Esophagus (tissue), 2 donors: ENCODE results near the gene GRIP2. TPM values are rescaled to one million over a fixed set of nuclear protein-coding genes. Genes with fewer than 3 reads are reported as not detected.

Source experiments
- H3K27ac ChIP-seq, 2 donors: one replicate each; pipeline ENCODE4 v1.5.1; 2013; ENCODE audit warnings: low read depth in 2 of 2, mild to moderate bottlenecking in 2 of 2, inconsistent platforms in 1 of 2, low read length in 1 of 2, moderate library complexity in 1 of 2
- H3K27me3 ChIP-seq, 2 donors: one replicate each; pipeline ENCODE4 v1.6.1; 2013; ENCODE audit warnings: low read length in 2 of 2, control low read depth in 1 of 2, mild to moderate bottlenecking in 1 of 2; ENCODE audit not compliant: insufficient read depth in 2 of 2, control insufficient read depth in 1 of 2
- H3K36me3 ChIP-seq, 2 donors: one replicate each; pipeline ENCODE4 v1.6.1; 2013; ENCODE audit warnings: low read length in 1 of 2; ENCODE audit not compliant: control insufficient read depth in 2 of 2, insufficient read depth in 2 of 2
- H3K4me1 ChIP-seq, 2 donors: one replicate each; pipeline ENCODE4 v1.6.1; 2013; ENCODE audit warnings: low read length in 1 of 2; ENCODE audit not compliant: control insufficient read depth in 2 of 2, insufficient read depth in 2 of 2
- H3K4me3 ChIP-seq, 2 donors: one replicate each; pipeline ENCODE4 v1.5.1; 2013; ENCODE audit warnings: low read length in 2 of 2, mild to moderate bottlenecking in 2 of 2, low read depth in 1 of 2, moderate library complexity in 1 of 2
- H3K9me3 ChIP-seq, 2 donors: one replicate each; pipeline ENCODE4 v1.6.1; 2013; ENCODE audit warnings: mild to moderate bottlenecking in 2 of 2, low read depth in 1 of 2, low read length in 1 of 2, moderate library complexity in 1 of 2; ENCODE audit not compliant: control insufficient read depth in 2 of 2, insufficient read depth in 1 of 2
- WGBS, 2 donors: extraction: QIAGEN DNeasy Blood & Tissue Kit; methylation state at CpG; one replicate each; pipeline ENCODE4 v1.1.7; 2013; 5-methylcytosine and 5-hydroxymethylcytosine counted together
- polyA plus RNA-seq, 2 donors: library from polyadenylated mRNA; stranded (reverse); fragments of 200-250 nt; gene quantifications; one replicate each; pipeline ENCODE4 v1.2.3, GENCODE V29; 2013
- donor health status: healthy with polysubstance abuse.
- donor health status: Bipolar disorder and iron deficiency.

GRIP2 gene
- polyA plus RNA-seq, 2 donors = 0.39 to 0.81 TPM

DNA sequence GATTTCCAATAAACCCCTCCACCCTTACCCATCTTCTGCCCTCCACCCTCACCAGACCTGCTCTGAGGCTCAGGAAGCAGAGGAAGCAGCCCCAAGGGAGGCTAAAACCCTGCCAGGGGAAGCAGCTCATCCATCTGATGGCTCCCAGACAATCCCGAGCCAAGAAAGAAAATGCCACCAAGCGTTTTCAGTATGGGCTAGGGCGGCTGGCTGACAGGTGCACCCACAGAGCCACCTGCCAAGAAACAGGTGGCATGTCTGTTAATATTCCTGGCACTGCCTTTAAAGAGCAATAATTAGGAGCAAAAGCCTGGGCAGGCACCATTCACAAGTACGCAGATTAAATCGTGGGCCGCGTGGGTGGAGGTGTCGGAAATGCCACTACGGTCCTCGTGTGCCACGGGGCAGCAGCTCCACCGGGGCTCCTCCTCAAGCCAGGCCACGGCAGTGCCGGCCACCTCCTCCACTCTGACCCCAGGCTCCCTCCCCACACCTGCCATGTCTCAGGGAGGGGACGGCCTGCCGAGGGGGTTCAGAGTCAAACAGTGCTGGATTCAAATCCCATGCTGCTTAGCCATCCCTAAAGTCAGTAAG is 23.9 kb upstream of the GRIP2 start:
- Histone ChIP-seq H3K9me3 (no peaks in the 10 kb centered on the region), H3K27ac (no peak overlapping the region), H3K27me3 (no peaks in the 10 kb centered on the region), H3K4me3 (no peak overlapping the region), H3K4me1 (no peaks in the 10 kb centered on the region), H3K36me3 (no peaks in the 10 kb centered on the region)
- WGBS, 2 donors = 65 to 68% methylated on average over 16 of the region's 16 CpGs

DNA sequence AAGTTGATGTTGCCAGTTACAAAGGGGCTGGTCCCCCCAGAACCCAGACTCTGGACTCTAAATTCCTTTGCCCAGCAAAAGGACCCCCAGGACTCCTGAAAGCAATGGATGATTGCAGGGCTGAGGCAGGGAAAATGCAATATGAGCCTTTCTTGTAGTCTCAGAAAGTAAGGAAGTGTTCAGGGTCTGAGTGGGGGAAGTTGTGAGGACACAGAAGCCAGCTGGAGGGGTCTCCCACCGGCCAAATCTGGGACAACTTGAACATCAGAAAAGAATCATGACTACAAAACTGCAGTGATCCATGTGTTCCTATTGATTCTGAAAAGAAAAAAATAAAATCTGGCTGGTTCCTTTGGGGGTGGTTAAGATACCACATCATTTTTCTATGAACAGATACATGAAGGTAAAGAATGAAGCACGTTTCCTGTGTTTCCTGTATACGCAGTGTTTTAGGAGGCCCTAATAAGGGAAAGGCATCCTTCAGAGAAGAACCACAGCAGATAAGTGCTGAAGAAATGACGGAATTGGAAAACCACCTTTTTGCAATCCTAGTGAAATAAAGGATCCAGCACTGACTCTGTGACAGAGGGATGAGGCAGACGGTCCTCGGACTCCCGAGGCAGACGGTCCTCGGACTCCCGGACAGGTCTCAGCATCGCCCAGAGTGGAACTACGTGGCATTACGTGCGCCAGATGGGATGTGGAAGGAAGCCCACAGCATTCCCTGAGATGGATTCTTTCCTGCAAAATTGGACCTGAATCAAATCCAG is 22.2 kb upstream of the GRIP2 start:
- H3K4me1 ChIP-seq = no peaks in the 10 kb centered on the region
- no peak overlapping the region for H3K4me3 ChIP-seq
- H3K9me3 ChIP-seq = no peaks in the 10 kb centered on the region
- 64% methylated on average over 14 of the region's 14 CpGs for WGBS, 2 donors
- H3K36me3 ChIP-seq = no peaks in the 10 kb centered on the region
- no peaks in the 10 kb centered on the region for H3K27me3 ChIP-seq
- H3K27ac ChIP-seq = no peak overlapping the region

DNA sequence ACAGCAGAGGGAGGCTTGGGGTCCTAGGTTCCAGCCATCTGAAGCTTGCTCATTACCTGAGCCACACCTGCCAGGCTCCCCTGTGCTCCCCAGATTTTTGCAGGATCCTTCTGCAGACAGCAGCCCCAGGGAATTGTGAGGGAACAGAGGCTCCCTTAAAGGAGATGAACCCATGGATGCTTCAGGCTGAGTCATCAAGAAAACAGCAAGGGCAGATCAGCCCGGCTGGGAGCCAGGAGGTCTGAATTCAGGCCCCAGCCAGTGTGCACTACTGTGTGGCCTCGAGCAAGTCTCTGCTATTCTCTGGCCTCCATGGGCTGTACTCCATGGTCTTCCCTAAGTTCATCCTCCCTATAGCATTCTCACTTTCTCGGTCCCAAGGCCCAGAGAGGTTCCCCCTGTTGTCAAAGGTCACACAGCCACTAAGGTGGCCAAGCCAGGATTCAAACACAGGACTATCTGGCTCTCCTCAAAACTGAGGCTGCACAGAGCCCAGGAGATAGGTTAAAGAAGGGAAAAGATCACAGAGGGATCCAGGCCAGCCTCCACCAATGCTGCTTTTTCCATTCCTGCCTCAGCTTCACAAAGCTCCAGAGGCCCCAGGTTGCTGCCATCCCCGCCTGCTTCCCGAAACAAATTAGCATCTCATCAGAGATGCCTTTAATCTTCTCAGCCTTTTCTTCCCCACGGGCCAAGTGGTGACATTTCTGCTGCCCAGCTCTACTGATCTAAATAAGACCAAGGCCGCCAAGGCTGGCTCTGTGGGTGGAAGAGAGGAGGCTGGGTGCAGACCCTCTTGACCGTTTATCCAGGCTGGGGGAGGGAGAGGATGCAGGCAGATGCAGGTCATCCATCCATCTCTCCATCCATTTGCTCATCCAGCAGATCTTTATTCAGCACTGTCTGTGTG is 21.2 kb upstream of the GRIP2 start:
- H3K4me1 ChIP-seq = no peaks in the 10 kb centered on the region
- no peak overlapping the region for H3K4me3 ChIP-seq
- 68 to 77% methylated on average over 8 of the region's 8 CpGs for WGBS, 2 donors
- no peaks in the 10 kb centered on the region for H3K9me3 ChIP-seq
- no peaks in the 10 kb centered on the region for H3K27me3 ChIP-seq
- no peaks in the 10 kb centered on the region for H3K36me3 ChIP-seq
- H3K27ac ChIP-seq = no peak overlapping the region

DNA sequence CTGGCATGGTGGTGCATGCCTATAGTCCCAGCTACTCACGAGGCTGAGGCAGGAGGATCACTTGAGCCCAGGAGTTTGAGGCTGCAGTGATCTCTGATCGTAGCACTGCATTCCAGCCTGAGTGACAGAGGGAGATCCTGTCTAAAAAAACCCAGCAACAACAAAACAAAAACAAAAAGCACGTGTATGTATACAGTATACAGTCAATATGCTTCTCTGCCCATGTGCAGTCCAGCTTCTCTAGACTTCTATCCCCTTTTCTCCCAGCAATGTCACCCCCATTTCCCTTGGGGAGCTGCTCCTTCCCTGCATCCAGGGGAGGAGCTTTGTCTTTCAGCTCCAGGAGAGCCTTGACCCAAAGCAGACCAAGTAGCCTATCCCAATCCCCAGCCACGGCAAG is 20.0 kb upstream of the GRIP2 start:
- H3K27ac ChIP-seq = no peak overlapping the region

DNA sequence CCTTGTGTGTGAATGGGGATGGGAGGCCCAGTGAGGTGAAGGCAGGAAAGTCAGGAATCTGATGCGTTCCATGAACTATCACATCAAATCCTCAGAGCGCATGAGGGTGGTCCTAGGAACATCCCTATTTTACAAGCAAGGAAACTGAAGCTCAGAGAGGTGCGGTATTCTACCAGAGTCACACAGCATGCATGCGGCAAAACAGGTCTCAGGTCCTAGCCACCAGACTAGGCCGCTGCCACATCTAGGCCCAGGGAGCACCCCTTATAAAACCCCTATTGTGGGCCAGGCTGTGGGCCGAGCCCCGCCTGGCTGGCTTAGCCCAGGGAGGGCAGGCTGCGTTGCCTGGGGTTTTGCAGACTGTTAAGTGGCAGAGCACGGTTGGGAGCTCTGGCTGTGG is 17.9 kb upstream of the GRIP2 start:
- H3K9me3 ChIP-seq = no peaks in the 10 kb centered on the region
- no peaks in the 10 kb centered on the region for H3K36me3 ChIP-seq
- no peak overlapping the region for H3K4me3 ChIP-seq
- H3K4me1 ChIP-seq = peaks cover 0 to 5% of the 10 kb centered on the region in 2 donors
- H3K27me3 ChIP-seq = no peaks in the 10 kb centered on the region
- WGBS, 2 donors = 91 to 95% methylated on average over 9 of the region's 9 CpGs
- no peak overlapping the region for H3K27ac ChIP-seq

More for the DNA sequence above, 20.0 kb upstream of the GRIP2 start:
- Histone ChIP-seq H3K27me3 (no peaks in the 10 kb centered on the region), H3K4me3 (no peak overlapping the region), H3K9me3 (no peaks in the 10 kb centered on the region), H3K4me1 (peaks cover 0 to 5% of the 10 kb centered on the region in 2 donors), H3K36me3 (no peaks in the 10 kb centered on the region)
- 74 to 84% methylated on average over 4 of the region's 4 CpGs for WGBS, 2 donors

DNA sequence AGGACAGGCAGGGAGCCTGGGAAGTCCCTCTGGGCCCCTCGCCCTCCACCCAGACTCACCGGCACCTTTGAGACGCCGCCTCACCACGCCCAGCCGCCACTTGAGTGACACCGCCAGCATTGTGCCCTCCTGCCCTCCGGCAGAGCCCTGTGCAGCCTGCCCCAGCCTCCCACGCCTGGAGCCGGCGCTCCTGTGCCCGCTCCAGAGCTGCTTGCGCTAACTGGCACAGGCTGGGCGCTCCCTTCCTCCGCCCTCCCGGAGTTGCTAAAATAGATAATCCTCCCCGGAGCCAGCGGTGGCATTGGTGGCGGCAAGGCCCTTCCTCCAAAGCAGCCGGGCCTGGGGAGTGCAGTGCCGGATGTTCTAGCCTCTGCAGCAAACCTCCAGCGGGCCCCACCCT is 15.7 kb upstream of the GRIP2 start:
- Histone ChIP-seq H3K27ac (no peak overlapping the region), H3K4me1 (peaks cover 0 to 5% of the 10 kb centered on the region in 2 donors), H3K36me3 (no peaks in the 10 kb centered on the region), H3K27me3 (no peaks in the 10 kb centered on the region), H3K4me3 (no peak overlapping the region), H3K9me3 (no peaks in the 10 kb centered on the region)
- WGBS, 2 donors = 21 to 29% methylated on average over 19 to 22 of the region's 22 CpGs

DNA sequence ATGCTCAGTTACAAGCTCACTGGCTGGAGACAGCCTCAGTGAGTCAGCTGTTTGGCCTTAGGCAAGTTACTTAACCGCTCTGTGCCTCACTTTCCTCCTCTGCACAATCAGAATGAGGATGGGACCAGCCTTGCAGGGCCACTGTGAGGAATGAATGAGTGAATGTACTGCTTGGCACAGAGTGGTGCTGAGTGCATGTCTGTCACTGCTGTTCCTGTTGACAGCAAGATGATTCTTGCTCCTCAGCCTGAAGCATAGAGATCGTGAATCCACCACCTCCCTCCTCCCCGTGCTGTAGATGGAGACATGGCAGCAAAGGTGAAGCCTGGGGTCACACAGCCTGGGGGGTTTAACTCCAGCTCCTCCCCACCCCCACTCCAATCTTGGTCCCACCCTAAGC is 14.6 kb upstream of the GRIP2 start:
- Histone ChIP-seq H3K27ac (no peak overlapping the region), H3K27me3 (no peaks in the 10 kb centered on the region), H3K4me3 (no peak overlapping the region), H3K9me3 (no peaks in the 10 kb centered on the region), H3K4me1 (peaks cover 0 to 5% of the 10 kb centered on the region in 2 donors), H3K36me3 (no peaks in the 10 kb centered on the region)
- 59 to 77% methylated on average over 3 of the region's 3 CpGs for WGBS, 2 donors

DNA sequence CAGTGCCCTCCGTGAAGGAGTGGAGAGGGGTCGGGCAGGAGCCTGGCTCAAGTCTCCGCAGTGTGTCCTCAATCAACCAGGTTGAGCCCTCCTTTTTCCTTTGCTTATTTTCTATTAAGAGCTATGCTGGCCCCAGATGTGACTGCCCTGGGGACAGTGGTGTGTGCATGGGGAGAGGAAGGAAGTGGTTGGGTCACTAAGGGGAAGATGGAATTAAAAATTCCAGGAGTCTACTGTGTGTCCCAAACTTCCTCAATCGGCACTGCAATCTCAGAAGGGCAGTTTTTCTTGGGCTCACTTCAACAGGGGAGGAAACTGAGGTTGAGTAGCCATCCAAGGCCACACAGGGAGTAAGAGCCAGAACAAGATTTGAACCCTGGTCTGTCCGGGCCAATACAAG is 13.7 kb upstream of the GRIP2 start:
- Histone ChIP-seq H3K27me3 (no peaks in the 10 kb centered on the region), H3K4me1 (peaks cover 0 to 5% of the 10 kb centered on the region in 2 donors), H3K4me3 (no peak overlapping the region), H3K36me3 (no peaks in the 10 kb centered on the region), H3K9me3 (no peaks in the 10 kb centered on the region), H3K27ac (no peak overlapping the region)
- WGBS, 2 donors = 64 to 67% methylated on average over 5 of the region's 5 CpGs

DNA sequence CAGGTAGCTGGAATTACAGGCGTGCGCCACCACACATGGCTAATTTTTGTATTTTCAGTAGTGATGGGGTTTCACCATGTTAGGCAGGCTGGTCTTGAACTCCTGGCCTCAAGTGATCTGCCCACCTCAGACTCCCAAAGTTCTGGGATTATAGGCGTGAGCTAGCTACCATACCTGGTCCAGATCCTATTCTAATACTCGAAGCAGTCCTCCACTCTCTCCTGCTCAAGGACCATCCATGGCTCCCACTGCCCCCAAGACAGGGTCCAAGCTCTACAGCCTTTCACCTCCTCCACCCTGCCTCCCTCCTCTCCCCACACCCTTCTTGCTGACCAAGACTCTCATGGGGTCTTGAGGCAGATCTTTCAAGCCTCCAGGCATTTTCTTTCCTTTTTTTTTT is 12.6 kb upstream of the GRIP2 start:
- peaks cover 0 to 5% of the 10 kb centered on the region in 2 donors for H3K4me1 ChIP-seq
- H3K27me3 ChIP-seq = no peaks in the 10 kb centered on the region
- no peaks in the 10 kb centered on the region for H3K36me3 ChIP-seq
- no peak overlapping the region for H3K4me3 ChIP-seq
- WGBS, 2 donors = 90 to 94% methylated on average over 4 of the region's 4 CpGs
- H3K9me3 ChIP-seq = no peaks in the 10 kb centered on the region
- H3K27ac ChIP-seq = no peak overlapping the region
